C4-2B (cell line): Measurements from ENCODE around the gene THUMPD3.

Source experiments
- CTCF ChIP-seq: fragments of 450-650 bp; conservative IDR thresholded peaks from 2 replicates; pipeline ENCODE4 v1.5.1; 2017; ENCODE audit warnings: mild to moderate bottlenecking
- ZFX ChIP-seq: fragments of 450-650 bp; IDR thresholded peaks from 2 replicates; pipeline ENCODE4 v1.6.1; 2017

- TF ChIP-seq CTCF (no peak), ZFX (peak; percentile 84)
Observed at GRCh38 chr3:9362731-9363530, at the start of gene THUMPD3.
